Right ventricle myocardium superior (tissue), 1 donor: Measurements from ENCODE around the gene ADAMTS7. TPM values are rescaled to one million over a fixed set of nuclear protein-coding genes. Genes with fewer than 3 reads are reported as not detected.
"Not testable (repeated sequence)": the region's sequence is repeated elsewhere in the genome, so short reads cannot be mapped to it uniquely, and the experiment has no call there.

Experiments
- ATAC-seq: fragments of 200-7000 bp; cut with Tn5 transposase; one replicate; pipeline ENCODE4 v1.9.1; 2020; ENCODE audit warnings: mild to moderate bottlenecking; ENCODE audit not compliant: poor library complexity
- DNase-seq: peaks from one replicate; pipeline ENCODE4 v3.0.0-alpha.2; 2020
- intact Hi-C: fragments of 100-400 bp; cut with DNase I; formaldehyde crosslinking; loops from one replicate; pipeline ENCODE4 v1.11.2; 2022
- total RNA-seq: library from RNA; stranded (reverse); fragmentation: NEBNext Ultra II Directional; extraction: Animal tissue kit (Norgen Biotek cat#: 25700); gene quantifications from one replicate; pipeline ENCODE4 v1.2.1, GENCODE V29; 2021
- donor health status: DM: no; HTN: yes; CAD: no; lungs with severe emphysema.

ADAMTS7 gene
- total RNA-seq, 1 donor from 2014 or later: 31.0 TPM

DNA sequence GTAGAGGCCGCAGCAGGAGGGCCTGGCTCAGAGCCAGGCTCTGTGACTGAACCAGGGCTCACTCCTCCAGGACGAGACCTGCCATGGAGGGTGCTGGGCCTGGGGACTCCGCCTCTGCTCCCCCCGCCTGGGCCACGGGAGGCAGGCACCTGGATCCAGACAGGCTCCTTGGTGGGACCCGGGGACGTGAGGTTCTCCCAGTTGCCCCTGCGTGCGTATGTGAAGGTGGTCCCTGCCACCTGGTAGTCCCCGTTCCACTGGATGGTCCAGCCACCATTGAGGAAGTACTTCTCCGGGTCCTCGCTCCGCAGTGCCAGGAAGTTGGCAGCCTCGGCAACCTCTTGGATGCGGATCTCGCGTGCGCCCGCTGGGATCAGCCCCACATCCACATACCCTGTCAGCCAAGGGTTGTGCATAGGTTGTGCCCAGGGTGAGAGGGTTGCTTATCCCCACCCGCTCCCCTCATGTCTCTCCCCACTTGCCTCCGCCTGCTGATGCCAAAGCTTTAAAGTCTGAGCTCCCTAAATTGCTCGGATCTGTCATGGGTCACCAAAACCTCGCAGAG lies 39.7 kb downstream of the ADAMTS7 start:
- peak; percentile 35 for DNase-seq
- ATAC-seq: not testable (repeated sequence)
- intact Hi-C loops: loop anchor here (10.0 kb wide), 1 partner anchor 797 kb away; no protein-coding TSS in a partner anchor

DNA sequence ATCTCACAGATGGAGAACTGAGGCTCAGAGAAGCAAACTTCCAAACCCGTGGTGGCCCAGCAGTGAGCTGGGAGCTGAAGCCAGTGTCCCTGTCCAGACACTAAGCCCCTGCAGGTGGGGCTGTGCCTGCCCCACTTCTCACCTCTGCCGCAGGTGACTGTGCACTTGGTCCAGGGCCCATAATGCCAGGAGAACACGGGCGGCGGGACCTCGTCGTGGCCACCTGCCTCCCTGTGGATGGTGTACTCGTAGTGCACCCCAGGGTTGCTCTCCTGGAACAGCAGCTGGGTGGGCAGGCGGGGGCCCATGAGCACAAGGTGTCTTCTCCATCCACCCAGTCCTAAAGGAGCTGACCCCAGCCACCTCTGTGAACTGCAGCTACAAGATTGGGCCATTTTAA lies 40.2 kb downstream of the ADAMTS7 start:
- not testable (repeated sequence) for DNase-seq, ATAC-seq
- intact Hi-C loops: loop anchor here (10.0 kb wide), 1 partner anchor 796 kb away; no protein-coding TSS in a partner anchor

DNA sequence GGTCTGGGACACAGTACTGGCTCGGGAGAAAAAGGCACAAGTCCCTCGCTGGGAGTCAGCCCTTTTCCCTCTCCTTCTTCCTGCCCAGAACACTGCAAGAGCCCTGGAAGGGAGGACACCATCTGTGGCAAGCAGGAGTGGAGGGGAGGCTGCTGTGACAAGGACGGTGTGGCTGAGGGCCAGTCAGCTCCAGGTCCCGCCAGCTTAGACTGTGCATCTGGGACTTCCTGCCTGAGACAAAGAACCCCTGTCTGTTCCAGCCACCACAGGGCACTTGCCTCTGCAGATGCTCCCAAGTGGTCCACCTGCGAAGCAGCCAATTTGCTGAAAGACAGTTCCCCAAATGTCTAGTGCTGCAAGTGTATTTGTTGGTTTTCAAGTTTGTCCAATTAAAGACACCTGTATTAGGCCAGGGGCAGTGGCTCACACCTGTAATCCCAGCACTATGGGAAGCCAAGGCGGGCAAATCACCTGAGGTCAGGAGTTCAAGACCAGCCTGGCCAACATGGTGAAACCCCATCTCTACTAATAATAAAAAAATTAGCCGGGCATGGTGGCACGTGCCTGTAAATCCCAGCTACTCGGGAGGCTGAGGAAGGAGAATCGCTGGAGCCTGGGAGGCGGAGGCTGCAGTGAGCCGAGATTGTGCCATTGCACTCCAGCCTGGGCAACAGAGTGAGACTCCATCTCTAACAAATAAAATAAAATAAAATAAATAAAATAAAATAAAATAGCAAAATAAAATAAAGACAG lies 41.6 kb downstream of the ADAMTS7 start:
- ATAC-seq, DNase-seq: not testable (repeated sequence)
- intact Hi-C loops: loop anchor here (10.0 kb wide), 1 partner anchor 795 kb away; no protein-coding TSS in a partner anchor

DNA sequence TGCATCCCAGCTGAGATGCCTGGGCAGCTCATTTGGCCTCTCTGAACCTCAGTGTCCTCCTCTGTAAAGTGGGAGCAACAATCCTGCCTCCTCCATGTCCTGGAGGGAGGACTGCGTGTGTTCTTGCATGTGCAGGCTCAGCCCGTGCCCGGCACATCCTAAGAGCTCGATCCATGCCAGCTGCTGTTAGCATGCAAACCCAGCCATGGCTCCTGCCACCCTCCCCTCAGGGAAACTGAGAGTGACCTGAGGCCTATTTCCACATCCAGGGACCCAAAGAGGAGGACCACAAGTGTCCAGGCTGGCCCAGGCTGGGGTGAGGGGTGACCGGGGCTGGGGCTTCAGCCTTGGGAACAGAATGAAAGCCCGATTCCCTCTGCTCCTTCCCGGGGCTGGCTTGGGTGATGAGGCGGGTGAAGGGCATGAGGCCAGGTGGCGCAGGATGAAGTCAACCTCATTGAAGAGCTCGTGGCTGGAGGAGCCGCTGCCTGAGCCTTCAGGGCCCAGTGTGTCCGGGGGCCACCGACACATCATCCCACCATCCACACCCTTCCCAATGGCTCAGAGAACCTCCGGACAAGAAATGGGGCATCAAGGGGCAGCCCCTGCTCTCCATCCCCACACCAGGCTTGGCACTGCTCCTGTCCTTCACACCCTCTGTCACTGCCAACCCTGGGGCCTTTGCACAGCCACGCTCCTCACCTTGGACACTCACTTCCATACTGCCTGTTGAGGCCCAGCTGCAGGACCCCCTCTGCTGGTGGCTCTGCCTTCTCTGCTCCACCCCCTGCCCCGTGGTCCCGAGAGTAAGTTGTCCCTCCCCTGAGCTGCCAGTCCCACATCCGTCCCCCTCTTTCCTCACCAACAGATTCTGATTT lies 42.5 kb downstream of the ADAMTS7 start:
- ATAC-seq (no peak), DNase-seq (no peak)
- intact Hi-C loops: no loop called here

DNA sequence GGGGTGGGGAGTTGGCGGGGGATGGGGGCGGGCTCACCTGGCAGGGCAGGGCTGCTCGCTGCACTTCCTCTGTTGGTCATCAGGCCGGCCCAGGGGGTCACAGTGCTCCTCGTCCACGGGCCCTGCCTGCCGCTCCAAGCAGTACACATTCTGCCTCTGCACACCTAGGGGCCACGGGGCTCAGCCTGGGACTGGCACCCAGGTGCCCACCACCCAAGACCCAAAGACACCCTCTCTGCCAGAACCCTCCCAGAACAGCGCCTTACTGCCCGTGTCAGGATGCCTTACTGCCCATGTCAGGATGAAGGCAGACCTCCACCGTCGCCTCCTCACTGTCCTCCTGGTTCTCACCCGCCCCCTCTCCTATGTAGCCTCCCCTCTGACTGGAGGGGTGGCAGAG lies 43.2 kb downstream of the ADAMTS7 start:
- intact Hi-C loops: no loop called here
- ATAC-seq (no peak), DNase-seq (no peak)

DNA sequence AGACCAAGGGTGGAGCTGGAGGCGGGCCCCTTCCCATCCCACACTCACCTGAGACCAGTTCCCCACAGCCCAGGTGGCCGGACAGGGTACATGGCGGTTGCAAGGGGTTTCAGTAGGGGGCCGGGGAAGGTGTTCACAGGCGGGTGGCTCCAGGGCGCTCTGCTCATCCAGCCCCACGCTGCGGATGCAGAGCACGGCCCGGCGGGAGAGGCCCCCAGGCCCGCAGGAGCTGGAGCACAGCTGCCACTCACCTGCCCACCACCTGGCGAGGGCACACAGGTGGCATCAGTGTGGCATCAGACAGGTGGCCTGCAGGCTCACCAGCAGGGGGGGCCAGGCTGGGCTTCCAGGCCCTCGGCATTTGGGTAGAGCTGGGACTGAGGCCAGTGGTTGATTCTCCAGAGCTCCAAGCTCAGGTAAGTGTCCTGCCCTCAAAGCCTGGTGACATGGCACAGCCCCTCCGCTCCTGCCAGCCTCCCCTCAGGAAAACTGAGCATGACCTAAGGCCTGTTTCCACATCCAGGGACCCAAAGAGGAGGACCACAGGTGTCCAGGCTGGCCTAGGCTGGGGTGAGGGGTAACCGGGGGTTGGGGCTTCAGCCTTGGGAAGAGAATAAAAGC lies 43.8 kb downstream of the ADAMTS7 start:
- intact Hi-C loops: no loop called here
- ATAC-seq: no peak
- DNase-seq: peak; percentile 38

GRCh38 chr15:78766641-78767071 lies 44.6 kb downstream of the ADAMTS7 start:
- ATAC-seq: peak; percentile 16
- intact Hi-C loops: not testable (repeated sequence)
- peak; percentile 37 for DNase-seq

DNA sequence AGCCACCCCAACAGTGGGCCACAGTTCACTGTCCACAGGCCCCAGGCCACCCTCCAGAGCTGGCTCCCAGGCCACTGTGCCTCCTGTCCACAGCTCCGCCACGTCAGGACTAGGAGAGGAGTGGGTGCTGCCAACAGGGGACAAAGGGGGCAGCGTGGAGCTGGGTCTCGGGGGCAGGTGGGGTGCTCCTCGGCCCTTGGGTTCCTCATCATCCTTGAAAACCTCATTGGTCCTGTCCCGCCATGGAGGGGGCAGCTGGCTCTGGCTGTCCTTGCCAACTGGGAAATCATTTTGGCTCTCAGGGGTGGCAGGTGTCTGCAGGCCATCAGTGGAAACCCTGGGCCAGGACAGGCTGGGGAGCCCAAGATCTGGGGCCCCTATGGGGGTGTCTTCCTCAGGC lies 45.2 kb downstream of the ADAMTS7 start:
- ATAC-seq (no peak), DNase-seq (no peak)
- intact Hi-C loops: no loop called here

DNA sequence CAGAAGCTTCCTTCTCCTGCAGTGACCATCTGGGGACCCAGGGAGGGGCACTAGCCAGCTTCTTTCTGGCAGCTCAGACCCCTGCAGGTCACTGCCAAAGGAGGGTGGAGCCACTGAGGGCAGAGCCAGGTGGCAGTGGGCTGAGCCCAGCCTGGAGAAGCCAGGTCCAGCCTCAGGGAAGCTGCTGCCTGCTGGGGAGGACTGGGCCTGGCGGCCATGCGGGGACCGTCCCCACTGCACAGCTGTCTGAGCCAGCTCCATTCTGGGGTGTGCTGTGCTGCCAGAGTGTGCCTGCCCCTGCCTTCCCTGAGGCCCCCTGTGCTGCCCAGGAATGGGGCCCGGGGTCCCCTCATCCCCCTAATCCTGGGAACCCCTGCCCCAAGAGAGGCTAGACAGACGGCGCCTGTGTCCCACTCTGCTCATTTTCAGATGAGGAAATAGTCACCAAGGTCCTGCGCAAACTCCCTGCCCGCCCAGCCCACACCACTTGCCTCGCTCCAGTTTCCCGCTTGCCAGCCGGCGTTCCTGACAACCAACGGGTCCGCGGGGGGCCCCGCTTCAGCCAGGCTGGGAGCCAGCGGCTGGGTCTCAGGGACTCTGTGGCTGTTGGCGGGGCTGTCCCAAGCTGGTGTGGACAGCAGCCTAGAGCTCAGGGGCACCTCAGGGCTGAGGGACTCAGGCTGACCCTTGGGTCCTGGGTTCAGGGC lies 46.0 kb downstream of the ADAMTS7 start:
- DNase-seq, ATAC-seq, intact Hi-C loops: not testable (repeated sequence)

- DNase-seq, intact Hi-C loops: not testable (repeated sequence)
- ATAC-seq: peak; percentile 4
Measured at GRCh38 chr15:78764340-78765153, 46.7 kb downstream of the ADAMTS7 start.

DNA sequence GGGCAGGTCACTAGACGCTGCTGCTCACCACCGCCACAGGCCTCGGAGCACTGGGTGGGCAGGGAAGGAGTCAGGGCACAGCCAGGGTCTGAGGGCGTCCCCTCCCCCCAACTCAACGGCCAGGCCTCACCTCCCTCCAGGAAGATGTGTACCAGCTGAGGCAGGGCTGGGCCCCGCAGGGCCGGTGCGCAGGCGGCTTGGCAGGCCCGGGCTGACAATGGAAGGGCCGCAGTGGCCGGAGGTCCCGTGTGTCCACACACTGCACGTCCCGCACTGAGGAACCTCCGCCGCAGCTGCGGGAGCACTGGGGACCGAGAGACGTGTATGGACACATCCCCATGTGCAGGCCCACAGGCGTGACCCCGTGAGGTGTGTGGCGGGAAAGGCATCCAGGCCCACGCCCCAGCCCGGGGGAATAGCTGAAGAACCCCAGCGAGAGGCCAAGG lies 47.4 kb downstream of the ADAMTS7 start:
- no peak for ATAC-seq
- DNase-seq: no peak
- intact Hi-C loops: no loop called here

DNA sequence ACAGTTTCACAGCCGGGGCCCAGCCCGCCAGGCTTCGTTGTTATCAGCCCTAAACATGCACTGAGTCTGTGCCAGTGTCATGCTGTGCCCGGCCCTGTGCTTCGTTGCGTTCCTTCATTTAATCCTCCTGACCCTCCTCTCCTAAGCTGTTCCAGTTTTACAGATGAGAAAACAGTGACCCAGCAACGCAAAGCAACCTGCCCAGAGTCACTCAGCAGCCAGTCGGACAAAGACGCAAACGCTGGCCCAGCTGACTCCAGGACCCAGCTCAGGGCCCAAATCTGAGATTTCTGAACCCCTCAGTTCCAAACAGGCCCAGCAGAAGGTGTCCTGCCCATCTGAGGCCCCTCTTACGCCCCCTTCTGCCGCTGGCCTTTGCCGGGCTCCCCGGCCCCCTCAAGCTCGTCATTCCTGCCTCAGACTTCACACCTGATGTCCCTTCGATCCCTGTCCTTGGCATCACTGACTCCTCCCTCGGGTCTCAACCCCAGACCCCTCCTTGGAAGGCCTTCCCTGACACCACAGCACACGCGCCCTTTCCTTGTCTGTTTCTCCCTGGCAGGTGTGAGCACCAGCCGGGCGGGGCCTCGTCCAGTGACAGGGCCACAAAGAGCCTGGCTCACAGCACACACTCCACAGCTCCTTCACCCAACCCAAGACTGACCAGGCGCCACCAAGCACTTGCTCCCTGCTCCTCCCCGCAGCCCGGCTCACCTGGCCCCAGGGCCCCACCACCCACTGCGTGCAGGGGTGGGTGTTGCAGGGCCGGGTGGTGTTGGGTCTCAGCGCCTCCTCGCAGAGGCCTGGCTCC lies 48.1 kb downstream of the ADAMTS7 start:
- DNase-seq: no peak
- ATAC-seq: no peak
- intact Hi-C loops: no loop called here

DNA sequence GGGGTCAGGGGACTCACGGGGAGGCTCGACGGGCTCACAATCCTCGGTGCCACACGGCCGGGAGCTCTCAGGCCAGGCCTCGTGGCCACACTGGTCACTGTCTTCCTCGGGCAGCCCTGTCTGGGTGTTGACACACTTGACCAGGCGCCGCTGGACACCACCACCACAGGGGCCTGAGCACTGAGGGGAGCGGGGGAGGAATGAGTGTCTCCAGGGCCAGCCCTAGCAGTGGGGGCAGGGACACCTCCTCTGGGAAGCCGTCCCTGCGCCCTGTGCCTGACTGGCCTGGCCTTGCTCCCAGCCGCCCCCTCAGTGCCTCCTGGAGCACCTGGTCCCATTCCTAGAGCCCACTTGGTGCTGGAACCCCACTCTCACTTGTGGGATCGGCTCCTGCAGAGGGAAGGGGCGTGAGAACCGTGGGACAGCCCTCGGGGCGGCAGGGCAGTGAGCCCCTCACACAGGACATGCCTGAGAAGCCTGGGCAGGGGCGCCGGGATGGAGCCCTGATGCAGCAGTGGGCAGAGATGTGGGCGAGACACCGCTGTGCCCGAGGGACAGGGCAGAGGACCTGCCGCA lies 48.8 kb downstream of the ADAMTS7 start:
- intact Hi-C loops, DNase-seq, ATAC-seq: not testable (repeated sequence)

- intact Hi-C loops: no loop called here
- ATAC-seq: no peak
- DNase-seq: no peak
Measured at GRCh38 chr15:78761891-78762385, 49.3 kb downstream of the ADAMTS7 start.

GRCh38 chr15:78761475-78761874 lies 49.8 kb downstream of the ADAMTS7 start:
- DNase-seq, intact Hi-C loops, ATAC-seq: not testable (repeated sequence)

DNA sequence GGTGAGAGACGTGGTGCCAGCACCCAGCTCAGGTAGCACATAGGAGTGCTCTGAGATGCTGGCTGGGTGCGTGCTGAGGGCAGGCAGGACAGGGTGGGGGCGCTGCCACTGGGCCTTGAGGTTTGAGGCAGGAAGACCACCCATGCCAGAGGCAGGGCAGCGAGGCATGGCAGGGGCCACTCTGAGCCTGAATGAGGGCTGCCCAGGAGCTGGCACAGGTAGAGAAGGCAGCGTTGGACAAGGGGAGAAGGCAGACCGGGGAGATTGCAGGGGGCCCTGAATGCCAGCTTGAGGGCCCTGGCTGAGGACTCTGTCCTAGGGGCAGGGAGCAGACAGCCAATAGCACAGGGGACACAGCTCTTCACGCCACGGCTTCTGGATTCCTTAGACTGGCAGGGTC lies 50.2 kb downstream of the ADAMTS7 start:
- intact Hi-C loops: no loop called here
- no peak for ATAC-seq
- DNase-seq: no peak
